Heart right ventricle (tissue), 16 donors: ENCODE measurements around the gene SGCA. TPM values are rescaled to one million over a fixed set of nuclear protein-coding genes. Genes with fewer than 3 reads are reported as not detected.

ENCODE experiments used
- ATAC-seq, 8 donors: fragments of 200-7000 bp; cut with Tn5 transposase; one replicate each; pipeline ENCODE4 v1.9.1; 2020; ENCODE audit warnings: mild to moderate bottlenecking in 8 of 8, moderate library complexity in 8 of 8, moderate number of reproducible peaks in 1 of 8
- DNase-seq, 2 donors: peaks; one replicate each; pipeline ENCODE4 v3.0.0-alpha.2; 2020
- H3K27ac ChIP-seq, 10 donors: fragments of 200-600 bp; sonication (generic) in 2 of 10; one replicate each; pipeline versions ENCODE4 v1.5.0 to v1.8.0; 2020 to 2022; ENCODE audit warnings: mild to moderate bottlenecking in 3 of 10
- H3K27me3 ChIP-seq, 7 donors: fragments of 200-600 bp; one replicate each; pipeline ENCODE4 v1.8.0; 2021 to 2022; ENCODE audit warnings: mild to moderate bottlenecking in 2 of 7
- H3K36me3 ChIP-seq, 9 donors: fragments of 200-600 bp; sonication (generic) in 1 of 9; one replicate each; pipeline versions ENCODE4 v1.5.0 to v1.8.0; 2020 to 2022; ENCODE audit warnings: mild to moderate bottlenecking in 2 of 9
- H3K4me1 ChIP-seq, 9 donors: fragments of 200-600 bp; sonication (generic) in 1 of 9; one replicate each; pipeline versions ENCODE4 v1.5.0 to v1.8.0; 2020 to 2022; ENCODE audit warnings: mild to moderate bottlenecking in 4 of 9
- H3K4me3 ChIP-seq, 10 donors: fragments of 200-600 bp; sonication (generic) in 2 of 10; one replicate each; pipeline versions ENCODE4 v1.5.0 to v1.8.0; 2020 to 2022; ENCODE audit warnings: mild to moderate bottlenecking in 7 of 10, moderate library complexity in 2 of 10
- H3K9me3 ChIP-seq, 11 donors: fragments of 200-600 bp in 10 of 11; sonication (generic) in 2 of 11; one replicate each; pipeline versions ENCODE4 v1.5.0 to v1.8.0; 2013 to 2022; ENCODE audit warnings: mild to moderate bottlenecking in 2 of 11, control low read depth in 1 of 11, moderate library complexity in 1 of 11
- CTCF ChIP-seq, 9 donors: fragments of 200-600 bp; sonication (generic) in 2 of 9; IDR thresholded peaks; one replicate each; pipeline versions ENCODE4 v1.5.0 to v1.8.0; 2021 to 2022; ENCODE audit warnings: antibody characterized with exemption in 9 of 9, mild to moderate bottlenecking in 5 of 9, moderate library complexity in 1 of 9
- WGBS, 2 donors: extraction: QIAGEN DNeasy Blood & Tissue Kit; methylation state at CpG; one replicate each; pipeline ENCODE4 v1.1.7; 2013; ENCODE audit warnings: inconsistent platforms in 1 of 2; 5-methylcytosine and 5-hydroxymethylcytosine counted together
- intact Hi-C, 10 donors: fragments of 100-400 bp; cut with DNase I; formaldehyde crosslinking; loops; one replicate each; pipeline versions ENCODE4 v1.11.1 to v1.14.2; 2022
- polyA plus RNA-seq, 2 donors: library from polyadenylated mRNA; stranded (reverse); fragments of 200-250 nt; gene quantifications; one replicate each; pipeline ENCODE4 v1.2.3, GENCODE V29; 2013
- total RNA-seq, 10 donors: library from RNA; stranded (reverse); fragmentation: NEBNext Ultra II Directional in 3 of 10; extraction: Animal tissue kit (Norgen Biotek cat#: 25700) in 3 of 10; gene quantifications; one replicate each; pipeline versions ENCODE4 v1.2.1 to v1.2.4, GENCODE V29; 2021 to 2023
- donor health status: Arrhythmogenic right ventricular cardiomyopathy.
- donor health status: ischemic (EF 13 %, LVEDD 7.1; RV severe dilation, severe dysfunction).
- donor health status: healthy with polysubstance abuse.
- donor health status: DM: no; HTN: yes; CAD: no.
- donor health status: DM: no; HTN: no; CAD: no.
- donor health status: ischemic (EF 25% LVEDD 6.9; RV normal size, moderate dysfunction).
- donor health status: ischemic (EF 25% LVEDD 5.7; RV mildly dilated, moderate dysfunction).
- donor health status: healthy.
- donor health status: DM: yes; HTN: yes; CAD: no.
- donor health status: Ischemic cardiomyopathy.
- donor health status: ischemic (EF 35%, LVEDD 5.7; RV mildly dilated, moderate dysfunction).
- donor health status: nonischemic (EF 11% LVEDD 7.7; RV severe dilation, severe dysfunction).
- donor health status: DM: yes; HTN: yes; CAD: no.
- donor health status: PGD.
- donor health status: ischemic (EF 29% LVEDD 5.4; RV normal size, mild dysfunction).
- donor health status: nonischemic (EF 23%, LVEDD 6.1; RV moderate dilation, normal function).

Gene SGCA
- total and polyA plus RNA-seq, 12 donors, result 136 to 314 (median 158) TPM

GRCh38 chr17:50133028-50133768 is 32.6 kb upstream of the SGCA start:
- WGBS, 2 donors, result 49 to 54% methylated on average over 7 of the region's 7 CpGs
- no peak for TF ChIP-seq CTCF (IDR thresholded peaks at IDR 0.05)
- H3K27me3 ChIP-seq, result peaks cover 0 to 22% (median 0%) of the 10 kb centered on the region in 7 donors
- peak overlapping the region; percentile 25 to 90 (median 76) for H3K27ac ChIP-seq
- no peak overlapping the region for H3K4me3 ChIP-seq
- peaks cover 14 to 60% (median 44%) of the 10 kb centered on the region in 9 donors for H3K4me1 ChIP-seq
- H3K36me3 ChIP-seq, result peaks cover under 1 to 52% (median 34%) of the 10 kb centered on the region in 9 donors
- ATAC-seq, result peak; percentile 60 to 86 (median 79)
- DNase-seq, result peak in 1 of 2 donors; percentile 66
- intact Hi-C loops, result loop anchor here in 1 of 10 donors (5.0 kb wide), 1 partner anchor 44 kb away; no protein-coding TSS in a partner anchor
- no peaks in the 10 kb centered on the region for H3K9me3 ChIP-seq

- Histone ChIP-seq H3K27me3 (peaks cover 0 to 19% (median 0%) of the 10 kb centered on the region in 7 donors), H3K4me3 (no peak overlapping the region), H3K27ac (peak overlapping the region in 9 of 10 donors; percentile 25 to 90 (median 75)), H3K9me3 (no peaks in the 10 kb centered on the region), H3K4me1 (peaks cover 14 to 55% (median 41%) of the 10 kb centered on the region in 9 donors), H3K36me3 (peaks cover 5 to 57% (median 40%) of the 10 kb centered on the region in 9 donors)
- intact Hi-C loops, result loop anchor here in 1 of 10 donors (5.0 kb wide), 1 partner anchor 44 kb away; no protein-coding TSS in a partner anchor
- DNase-seq (no peak), ATAC-seq (peak in 3 of 8 donors; percentile 4 to 26 (median 17))
- 38 to 50% methylated on average over 16 of the region's 16 CpGs for WGBS, 2 donors
- TF ChIP-seq CTCF (IDR thresholded peaks at IDR 0.05), result no peak
Observed at GRCh38 chr17:50133769-50134099, 32.1 kb upstream of the SGCA start.

GRCh38 chr17:50134206-50135110 is 31.3 kb upstream of the SGCA start:
- H3K27me3 ChIP-seq, result peaks cover 0 to 12% (median 0%) of the 10 kb centered on the region in 7 donors
- no peaks in the 10 kb centered on the region for H3K9me3 ChIP-seq
- H3K27ac ChIP-seq, result peak overlapping the region in 7 of 10 donors; percentile 14 to 90 (median 78)
- intact Hi-C loops, result loop anchor here in 2 of 10 donors (5.0 kb wide), 1 partner anchor 43 kb away; no protein-coding TSS in a partner anchor
- peaks cover 5 to 64% (median 47%) of the 10 kb centered on the region in 9 donors for H3K36me3 ChIP-seq
- WGBS, 2 donors, result 72 to 81% methylated on average over 16 of the region's 16 CpGs
- H3K4me3 ChIP-seq, result no peak overlapping the region
- H3K4me1 ChIP-seq, result peaks cover 7 to 49% (median 34%) of the 10 kb centered on the region in 9 donors
- DNase-seq (no peak), ATAC-seq (no peak)
- no peak for TF ChIP-seq CTCF (IDR thresholded peaks at IDR 0.05)
